Ishikawa (cell line): ENCODE measurements around the gene ATAD3B.

Experiments
- NFIC ChIP-seq: IDR thresholded peaks from 2 replicates; pipeline ENCODE4 v1.6.1; 2012
- RAD21 ChIP-seq: IDR thresholded peaks from 2 replicates; pipeline ENCODE4 v1.6.1; 2012; ENCODE audit warnings: low read depth
- REST ChIP-seq: IDR thresholded peaks from 2 replicates; pipeline ENCODE4 v1.6.1; 2012; ENCODE audit warnings: low read depth, mild to moderate bottlenecking
- TAF1 ChIP-seq: IDR thresholded peaks from 2 replicates; pipeline ENCODE4 v1.6.1; 2012; ENCODE audit warnings: low read depth, mild to moderate bottlenecking

- no peak for TF ChIP-seq TAF1
- TF ChIP-seq REST = no peak
- no peak for TF ChIP-seq RAD21
- TF ChIP-seq NFIC = no peak
These were observed 16.1 kb upstream of the ATAD3B start for GRCh38 chr1:1455366-1455884.
